Endothelial cell of umbilical vein (primary cell): ENCODE results near the gene BTNL9.

Experiments
- GATA2 ChIP-seq: IDR thresholded peaks from 2 replicates; pipeline ENCODE4 v1.7.0; 2011; ENCODE audit warnings: low read depth, mild to moderate bottlenecking, moderate library complexity, mixed read lengths, low read length; ENCODE audit not compliant: insufficient read length, insufficient read depth
- JUN ChIP-seq: IDR thresholded peaks from 2 replicates; pipeline ENCODE4 v1.6.1; 2011; ENCODE audit warnings: borderline replicate concordance, low read depth; ENCODE audit not compliant: insufficient read length, insufficient read depth
- POLR2A ChIP-seq: IDR thresholded peaks from 2 replicates; pipeline ENCODE4 v1.6.1; 2012; ENCODE audit warnings: low read depth, mild to moderate bottlenecking, control low read depth, low read length
- POLR2AphosphoS5 ChIP-seq: IDR thresholded peaks from 2 replicates; pipeline ENCODE4 v1.6.1; 2012; ENCODE audit warnings: low read depth, mild to moderate bottlenecking, control low read depth, low read length, moderate library complexity; ENCODE audit not compliant: insufficient read depth
- TF ChIP-seq, protein P1 (sequence below), 2 donors: IDR thresholded peaks; 1 replicate in 1 of 2; 2 replicates in 1 of 2; pipeline ENCODE4 v1.5.1; 2011; ENCODE audit warnings: low read length in 2 of 2, mild to moderate bottlenecking in 2 of 2, moderate library complexity in 2 of 2, control low read depth in 1 of 2, inconsistent platforms in 1 of 2, low read depth in 1 of 2; ENCODE audit not compliant: insufficient read depth in 1 of 2; ENCODE audit errors: extremely low read depth in 1 of 2

DNA sequence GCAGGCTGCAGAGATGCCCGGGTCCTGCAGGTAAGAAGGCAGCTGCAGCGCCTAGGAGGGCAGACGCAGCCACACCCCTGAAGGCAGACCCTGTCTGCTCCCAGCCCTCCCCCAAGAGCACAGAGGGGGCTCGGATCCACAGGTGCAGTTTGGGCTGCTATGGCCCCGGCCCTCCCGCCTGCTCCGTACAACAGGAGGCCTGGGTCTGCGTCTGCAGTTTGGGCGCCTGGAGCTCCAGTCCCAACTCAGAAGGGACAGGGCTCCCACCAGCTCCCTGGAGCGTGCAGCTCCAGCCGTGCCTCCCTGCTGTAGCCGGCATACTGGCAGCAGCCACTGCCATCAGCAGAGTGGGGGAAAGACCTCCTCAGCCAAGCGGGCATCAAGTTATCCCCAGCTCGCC, 30.5 kb downstream of the BTNL9 start:
- TF ChIP-seq POLR2AphosphoS5 (no peak), JUN (no peak), GATA2 (no peak), POLR2A (no peak)
- TF ChIP-seq, protein P1, sequence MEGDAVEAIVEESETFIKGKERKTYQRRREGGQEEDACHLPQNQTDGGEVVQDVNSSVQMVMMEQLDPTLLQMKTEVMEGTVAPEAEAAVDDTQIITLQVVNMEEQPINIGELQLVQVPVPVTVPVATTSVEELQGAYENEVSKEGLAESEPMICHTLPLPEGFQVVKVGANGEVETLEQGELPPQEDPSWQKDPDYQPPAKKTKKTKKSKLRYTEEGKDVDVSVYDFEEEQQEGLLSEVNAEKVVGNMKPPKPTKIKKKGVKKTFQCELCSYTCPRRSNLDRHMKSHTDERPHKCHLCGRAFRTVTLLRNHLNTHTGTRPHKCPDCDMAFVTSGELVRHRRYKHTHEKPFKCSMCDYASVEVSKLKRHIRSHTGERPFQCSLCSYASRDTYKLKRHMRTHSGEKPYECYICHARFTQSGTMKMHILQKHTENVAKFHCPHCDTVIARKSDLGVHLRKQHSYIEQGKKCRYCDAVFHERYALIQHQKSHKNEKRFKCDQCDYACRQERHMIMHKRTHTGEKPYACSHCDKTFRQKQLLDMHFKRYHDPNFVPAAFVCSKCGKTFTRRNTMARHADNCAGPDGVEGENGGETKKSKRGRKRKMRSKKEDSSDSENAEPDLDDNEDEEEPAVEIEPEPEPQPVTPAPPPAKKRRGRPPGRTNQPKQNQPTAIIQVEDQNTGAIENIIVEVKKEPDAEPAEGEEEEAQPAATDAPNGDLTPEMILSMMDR (IDR thresholded peaks at IDR 0.05; ENCODE audit: extremely low read depth in 1 of 2, insufficient read depth in 1 of 2, low read depth in 1 of 2, low read length in 2 of 2) = no peak
